ENCODE data around the gene PTCHD4. TPM values are rescaled to one million over a fixed set of nuclear protein-coding genes. Genes with fewer than 3 reads are reported as not detected.

Gene PTCHD4
- total and polyA plus RNA-seq, 2 of the 13 experiments (the other 11 are each of a cell fraction or from before 2014, with no cell fraction given): 28.4 to 32.9 TPM

DNA sequence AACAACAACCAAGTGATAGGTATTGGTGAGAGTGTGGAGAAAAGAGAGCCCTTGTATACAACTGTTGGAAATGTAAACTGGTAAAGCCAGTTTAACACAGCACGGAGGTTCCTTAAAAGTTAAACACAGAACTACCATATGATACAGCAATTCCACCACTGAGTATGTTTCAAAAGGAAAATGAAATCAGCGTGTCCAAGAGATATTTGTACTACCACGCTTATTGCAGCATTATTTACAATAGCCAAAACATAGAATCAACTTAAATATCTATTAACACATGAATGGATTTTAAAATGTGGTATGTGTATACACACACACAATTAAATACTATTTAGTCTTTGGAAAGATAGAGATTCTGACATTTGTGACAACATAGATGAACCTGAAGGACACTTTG lies 1.1 kb downstream of the PTCHD4 start (continued):
- no peak for TF ChIP-seq ZNF775 (CRISPR knock-in tag; IDR thresholded peaks at IDR 0.05; ENCODE audit: borderline replicate concordance)
- TF ChIP-seq, protein P1, sequence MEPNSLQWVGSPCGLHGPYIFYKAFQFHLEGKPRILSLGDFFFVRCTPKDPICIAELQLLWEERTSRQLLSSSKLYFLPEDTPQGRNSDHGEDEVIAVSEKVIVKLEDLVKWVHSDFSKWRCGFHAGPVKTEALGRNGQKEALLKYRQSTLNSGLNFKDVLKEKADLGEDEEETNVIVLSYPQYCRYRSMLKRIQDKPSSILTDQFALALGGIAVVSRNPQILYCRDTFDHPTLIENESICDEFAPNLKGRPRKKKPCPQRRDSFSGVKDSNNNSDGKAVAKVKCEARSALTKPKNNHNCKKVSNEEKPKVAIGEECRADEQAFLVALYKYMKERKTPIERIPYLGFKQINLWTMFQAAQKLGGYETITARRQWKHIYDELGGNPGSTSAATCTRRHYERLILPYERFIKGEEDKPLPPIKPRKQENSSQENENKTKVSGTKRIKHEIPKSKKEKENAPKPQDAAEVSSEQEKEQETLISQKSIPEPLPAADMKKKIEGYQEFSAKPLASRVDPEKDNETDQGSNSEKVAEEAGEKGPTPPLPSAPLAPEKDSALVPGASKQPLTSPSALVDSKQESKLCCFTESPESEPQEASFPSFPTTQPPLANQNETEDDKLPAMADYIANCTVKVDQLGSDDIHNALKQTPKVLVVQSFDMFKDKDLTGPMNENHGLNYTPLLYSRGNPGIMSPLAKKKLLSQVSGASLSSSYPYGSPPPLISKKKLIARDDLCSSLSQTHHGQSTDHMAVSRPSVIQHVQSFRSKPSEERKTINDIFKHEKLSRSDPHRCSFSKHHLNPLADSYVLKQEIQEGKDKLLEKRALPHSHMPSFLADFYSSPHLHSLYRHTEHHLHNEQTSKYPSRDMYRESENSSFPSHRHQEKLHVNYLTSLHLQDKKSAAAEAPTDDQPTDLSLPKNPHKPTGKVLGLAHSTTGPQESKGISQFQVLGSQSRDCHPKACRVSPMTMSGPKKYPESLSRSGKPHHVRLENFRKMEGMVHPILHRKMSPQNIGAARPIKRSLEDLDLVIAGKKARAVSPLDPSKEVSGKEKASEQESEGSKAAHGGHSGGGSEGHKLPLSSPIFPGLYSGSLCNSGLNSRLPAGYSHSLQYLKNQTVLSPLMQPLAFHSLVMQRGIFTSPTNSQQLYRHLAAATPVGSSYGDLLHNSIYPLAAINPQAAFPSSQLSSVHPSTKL (CRISPR knock-in tag; IDR thresholded peaks at IDR 0.05): 0 out of 2 replicates have a peak, but pooled peaks have one; percentile 15
- TF ChIP-seq ZNF337 (CRISPR knock-in tag; IDR thresholded peaks at IDR 0.05; ENCODE audit: borderline replicate concordance, low read depth): no peak
- TF ChIP-seq MED1 (CRISPR knock-in tag; IDR thresholded peaks at IDR 0.05): 0 out of 2 replicates have a peak, but pooled peaks have one; percentile 21
- 0 out of 2 replicates have a peak, but pooled peaks have one; percentile 22 for TF ChIP-seq THAP11 (CRISPR knock-in tag; IDR thresholded peaks at IDR 0.05)
- no peak for TF ChIP-seq YY1 (IDR thresholded peaks at IDR 0.05; ENCODE audit: insufficient read depth, insufficient replicate concordance, low read depth, low read length)
- no peak for TF ChIP-seq TCF12 (IDR thresholded peaks at IDR 0.05)
- TF ChIP-seq TCF12 (CRISPR knock-in tag; IDR thresholded peaks at IDR 0.05): no peak
- TF ChIP-seq KDM3A (CRISPR knock-in tag; IDR thresholded peaks at IDR 0.05; ENCODE audit: low read depth): no peak
- 0 out of 2 replicates have a peak, but pooled peaks have one; percentile 66 for TF ChIP-seq SIN3A (IDR thresholded peaks at IDR 0.05; ENCODE audit: borderline replicate concordance, low read depth, low read length)
- TF ChIP-seq, protein P2, sequence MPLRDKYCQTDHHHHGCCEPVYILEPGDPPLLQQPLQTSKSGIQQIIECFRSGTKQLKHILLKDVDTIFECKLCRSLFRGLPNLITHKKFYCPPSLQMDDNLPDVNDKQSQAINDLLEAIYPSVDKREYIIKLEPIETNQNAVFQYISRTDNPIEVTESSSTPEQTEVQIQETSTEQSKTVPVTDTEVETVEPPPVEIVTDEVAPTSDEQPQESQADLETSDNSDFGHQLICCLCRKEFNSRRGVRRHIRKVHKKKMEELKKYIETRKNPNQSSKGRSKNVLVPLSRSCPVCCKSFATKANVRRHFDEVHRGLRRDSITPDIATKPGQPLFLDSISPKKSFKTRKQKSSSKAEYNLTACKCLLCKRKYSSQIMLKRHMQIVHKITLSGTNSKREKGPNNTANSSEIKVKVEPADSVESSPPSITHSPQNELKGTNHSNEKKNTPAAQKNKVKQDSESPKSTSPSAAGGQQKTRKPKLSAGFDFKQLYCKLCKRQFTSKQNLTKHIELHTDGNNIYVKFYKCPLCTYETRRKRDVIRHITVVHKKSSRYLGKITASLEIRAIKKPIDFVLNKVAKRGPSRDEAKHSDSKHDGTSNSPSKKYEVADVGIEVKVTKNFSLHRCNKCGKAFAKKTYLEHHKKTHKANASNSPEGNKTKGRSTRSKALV (CRISPR knock-in tag; IDR thresholded peaks at IDR 0.05): 0 out of 2 replicates have a peak, but pooled peaks have one; percentile 18
- TF ChIP-seq ZNF335 (CRISPR knock-in tag; IDR thresholded peaks at IDR 0.05): no peak
- no peak for TF ChIP-seq ZNF670 (CRISPR knock-in tag; IDR thresholded peaks at IDR 0.05; ENCODE audit: borderline replicate concordance)
- TF ChIP-seq, protein P3, sequence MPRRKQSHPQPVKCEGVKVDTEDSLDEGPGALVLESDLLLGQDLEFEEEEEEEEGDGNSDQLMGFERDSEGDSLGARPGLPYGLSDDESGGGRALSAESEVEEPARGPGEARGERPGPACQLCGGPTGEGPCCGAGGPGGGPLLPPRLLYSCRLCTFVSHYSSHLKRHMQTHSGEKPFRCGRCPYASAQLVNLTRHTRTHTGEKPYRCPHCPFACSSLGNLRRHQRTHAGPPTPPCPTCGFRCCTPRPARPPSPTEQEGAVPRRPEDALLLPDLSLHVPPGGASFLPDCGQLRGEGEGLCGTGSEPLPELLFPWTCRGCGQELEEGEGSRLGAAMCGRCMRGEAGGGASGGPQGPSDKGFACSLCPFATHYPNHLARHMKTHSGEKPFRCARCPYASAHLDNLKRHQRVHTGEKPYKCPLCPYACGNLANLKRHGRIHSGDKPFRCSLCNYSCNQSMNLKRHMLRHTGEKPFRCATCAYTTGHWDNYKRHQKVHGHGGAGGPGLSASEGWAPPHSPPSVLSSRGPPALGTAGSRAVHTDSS (CRISPR knock-in tag; conservative IDR thresholded peaks at IDR 0.05): no peak
- TF ChIP-seq KMT2A (CRISPR knock-in tag; IDR thresholded peaks at IDR 0.05): peak; percentile 63; the same call in 1 of the 2 replicates
- no peak for TF ChIP-seq FOXJ3 (CRISPR knock-in tag; IDR thresholded peaks at IDR 0.05; ENCODE audit: borderline replicate concordance)
- TF ChIP-seq FOXA1 (IDR thresholded peaks at IDR 0.05): no peak
- peak; percentile 39 for TF ChIP-seq FOXA1 (CRISPR knock-in tag; IDR thresholded peaks at IDR 0.05)
- peak; percentile 25; the same call in 1 of the 2 replicates for TF ChIP-seq ZNF652 (CRISPR knock-in tag; IDR thresholded peaks at IDR 0.05; ENCODE audit: borderline replicate concordance, low read depth)
- no peak for TF ChIP-seq ZEB1 (IDR thresholded peaks at IDR 0.05; ENCODE audit: insufficient replicate concordance, low read depth)
- TF ChIP-seq, protein P4, sequence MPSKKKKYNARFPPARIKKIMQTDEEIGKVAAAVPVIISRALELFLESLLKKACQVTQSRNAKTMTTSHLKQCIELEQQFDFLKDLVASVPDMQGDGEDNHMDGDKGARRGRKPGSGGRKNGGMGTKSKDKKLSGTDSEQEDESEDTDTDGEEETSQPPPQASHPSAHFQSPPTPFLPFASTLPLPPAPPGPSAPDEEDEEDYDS (CRISPR knock-in tag; IDR thresholded peaks at IDR 0.05): 0 out of 2 replicates have a peak, but pooled peaks have one; percentile 29
- TF ChIP-seq YEATS4 (CRISPR knock-in tag; IDR thresholded peaks at IDR 0.05; ENCODE audit: borderline replicate concordance): 0 out of 2 replicates have a peak, but pooled peaks have one; percentile 22
- 0 out of 2 replicates have a peak, but pooled peaks have one; percentile 33 for TF ChIP-seq NCOA2 (CRISPR knock-in tag; IDR thresholded peaks at IDR 0.05)
- peak; percentile 68; the same call in 1 of the 2 replicates for TF ChIP-seq SAP130 (CRISPR knock-in tag; IDR thresholded peaks at IDR 0.05; ENCODE audit: low read depth)
- TF ChIP-seq ZBTB20 (CRISPR knock-in tag; IDR thresholded peaks at IDR 0.05; ENCODE audit: borderline replicate concordance, low read depth): no peak

All from HepG2 (cell line).